HTERT RPE-1 (cell line): ENCODE data around the gene GRAMD1B.

Experiments
- in situ Hi-C: fragments of 300-500 bp; cut with MboI; formaldehyde crosslinking; loops from 4 replicates; pipeline ENCODE4 v1.14.3; 2020; ENCODE audit warnings: low sequenced_read_pairs

The GRAMD1B gene

GRCh38 chr11:123526027-123526805 lies 96.1 kb downstream of the GRAMD1B start:
- in situ Hi-C loops = no loop called here

GRCh38 chr11:123526918-123527317 lies 96.8 kb downstream of the GRAMD1B start:
- in situ Hi-C loops = no loop called here

- in situ Hi-C loops = no loop called here
These were observed 97.5 kb downstream of the GRAMD1B start for GRCh38 chr11:123527526-123527925.

GRCh38 chr11:123527947-123528346 lies 97.9 kb downstream of the GRAMD1B start:
- in situ Hi-C loops = no loop called here

GRCh38 chr11:123531325-123531724 lies 101.3 kb downstream of the GRAMD1B start:
- in situ Hi-C loops = no loop called here

GRCh38 chr11:123532131-123532530 lies 102.1 kb downstream of the GRAMD1B start:
- in situ Hi-C loops = no loop called here

- in situ Hi-C loops = no loop called here
These were observed 105.3 kb downstream of the GRAMD1B start for GRCh38 chr11:123535401-123535800.

GRCh38 chr11:123536690-123537437 lies 106.8 kb downstream of the GRAMD1B start:
- in situ Hi-C loops = no loop called here

GRCh38 chr11:123537726-123538125 lies 107.7 kb downstream of the GRAMD1B start:
- in situ Hi-C loops = no loop called here

- in situ Hi-C loops = no loop called here
These were observed 113.7 kb downstream of the GRAMD1B start for GRCh38 chr11:123543797-123544196.

GRCh38 chr11:123544631-123545375 lies 114.7 kb downstream of the GRAMD1B start:
- in situ Hi-C loops = no loop called here

GRCh38 chr11:123545726-123546270 lies 115.7 kb downstream of the GRAMD1B start:
- in situ Hi-C loops = no loop called here

- in situ Hi-C loops = no loop called here
These were observed 116.4 kb downstream of the GRAMD1B start for GRCh38 chr11:123546515-123546914.

- in situ Hi-C loops = no loop called here
These were observed 117.1 kb downstream of the GRAMD1B start for GRCh38 chr11:123547180-123547579.

GRCh38 chr11:123548774-123549173 lies 118.7 kb downstream of the GRAMD1B start:
- in situ Hi-C loops = no loop called here

- in situ Hi-C loops = no loop called here
These were observed 120.2 kb downstream of the GRAMD1B start for GRCh38 chr11:123549926-123550917.

- in situ Hi-C loops = no loop called here
These were observed 121.0 kb downstream of the GRAMD1B start for GRCh38 chr11:123551079-123551478.

- in situ Hi-C loops = no loop called here
These were observed 126.6 kb downstream of the GRAMD1B start for GRCh38 chr11:123556633-123557032.

- in situ Hi-C loops = no loop called here
These were observed 128.7 kb downstream of the GRAMD1B start for GRCh38 chr11:123558536-123559315.
